K562 (cell line): Measurements from ENCODE around the gene PTPRM. TPM values are rescaled to one million over a fixed set of nuclear protein-coding genes. Genes with fewer than 3 reads are reported as not detected.

Experiments used
- ATAC-seq: fragments of 200-7000 bp; cut with Tn5 transposase; 3 replicates; pipeline ENCODE4 v1.9.1; 2020; ENCODE audit warnings: moderate library complexity
- BruUV-seq: library from RNA; stranded (reverse); fragments of 400-500 nt; replicated peaks from 2 replicates; lab custom pipeline; 2021; lab: Mats Ljungman, UMichigan
- CTCF ChIA-PET: fragments of 300-600 bp; formaldehyde crosslinking; extraction: SDS; loops from one replicate; lab custom pipeline; 2021; ENCODE audit warnings: low intra/inter-chr PET ratio; lab: Yijun Ruan, JAX
- POLR2A ChIA-PET: fragments of 300-600, 350-650 bp; sonication (Branson Sonifier 250); formaldehyde crosslinking; extraction: SDS; loops from one replicate; lab custom pipeline; 2021; ENCODE audit warnings: antibody characterized with exemption, inconsistent platforms; lab: Yijun Ruan, JAX
- DNase-seq, 4 experiments: peaks; one replicate each; pipeline versions ENCODE4 v3.0.0 to v3.0.0-alpha.2; 2011 to 2018; ENCODE audit warnings: low spot score in 3 of 4, mixed read lengths in 3 of 4; ENCODE audit errors: extremely low read depth in 1 of 4
- FAIRE-seq: peaks from 2 replicates; lab custom pipeline; 2011; peaks lifted over from hg19 to GRCh38; lab: Jason Lieb, UNC
- H2AFZ ChIP-seq: 2 replicates; pipeline ENCODE4 v1.6.0; 2011; ENCODE audit warnings: low read depth, low read length, control low read depth, inconsistent platforms
- H3K27ac ChIP-seq: fragments of 200-600 bp; 3 replicates; pipeline ENCODE4 v1.8.0; 2011; ENCODE audit warnings: low read depth, mild to moderate bottlenecking, control low read depth, inconsistent platforms, low read length, moderate library complexity, mixed read lengths; ENCODE audit errors: extremely low read depth
- H3K27me3 ChIP-seq, 2 experiments: fragments of 300-600 bp in 1 of 2; 2 replicates in 1 of 2; 3 replicates in 1 of 2; pipeline versions ENCODE4 v1.6.0 to v1.8.0; 2011; ENCODE audit warnings: inconsistent platforms in 2 of 2, low read length in 2 of 2, mild to moderate bottlenecking in 1 of 2, mixed read lengths in 1 of 2, moderate library complexity in 1 of 2; ENCODE audit not compliant: control insufficient read depth in 2 of 2, insufficient read depth in 2 of 2
- H3K36me3 ChIP-seq: fragments of 300-600 bp; 3 replicates; pipeline ENCODE4 v1.8.0; 2011; ENCODE audit warnings: mild to moderate bottlenecking, low read length, inconsistent platforms; ENCODE audit not compliant: control insufficient read depth, insufficient read depth
- H3K4me1 ChIP-seq, 2 experiments: fragments of 200-600 bp in 1 of 2; replicated peaks in 1 of 2; 2 replicates in 1 of 2; 3 replicates in 1 of 2; pipeline versions ENCODE4 v1.5.1 to v1.8.0; 2011; ENCODE audit warnings: inconsistent platforms in 2 of 2, low read length in 2 of 2, mild to moderate bottlenecking in 1 of 2, mixed read lengths in 1 of 2, moderate library complexity in 1 of 2; ENCODE audit not compliant: control insufficient read depth in 2 of 2, insufficient read depth in 2 of 2
- H3K4me2 ChIP-seq: 2 replicates; pipeline ENCODE4 v1.6.1; 2011; ENCODE audit warnings: low read length, control low read depth, inconsistent platforms, mixed read lengths; ENCODE audit not compliant: insufficient read depth
- H3K4me3 ChIP-seq: fragments of 200-600 bp; sonication (generic), shearing (Covaris generic); 2 replicates; pipeline ENCODE4 v1.5.1; 2016; ENCODE audit warnings: control low read depth, inconsistent platforms
- H3K79me2 ChIP-seq: fragments of 200-600 bp; 3 replicates; pipeline ENCODE4 v1.8.0; 2011; ENCODE audit warnings: low read length, inconsistent platforms; ENCODE audit not compliant: control insufficient read depth, insufficient read depth
- H3K9ac ChIP-seq, 2 experiments: 2 replicates each; pipeline versions ENCODE4 v1.6.0 to v1.6.1; 2011; ENCODE audit warnings: low read depth in 2 of 2, low read length in 2 of 2, control low read depth in 1 of 2, inconsistent platforms in 1 of 2, mild to moderate bottlenecking in 1 of 2, mixed read lengths in 1 of 2; ENCODE audit not compliant: insufficient read depth in 1 of 2
- H3K9me1 ChIP-seq: one replicate; pipeline ENCODE4 v1.6.0; 2011; ENCODE audit warnings: inconsistent platforms, mild to moderate bottlenecking, low read length, moderate library complexity; ENCODE audit not compliant: control insufficient read depth, insufficient read depth
- H3K9me3 ChIP-seq: replicated peaks from 2 replicates; pipeline ENCODE4 v1.5.1; 2011; ENCODE audit warnings: low read depth, low read length, inconsistent platforms; ENCODE audit not compliant: control insufficient read depth, insufficient read depth
- H4K20me1 ChIP-seq: replicated peaks from 2 replicates; pipeline ENCODE4 v1.6.1; 2011; ENCODE audit warnings: low read length, inconsistent platforms, mixed read lengths; ENCODE audit not compliant: control insufficient read depth, insufficient read depth
- ZBTB11 ChIP-seq, 3 experiments: fragments of 200-800 bp in 1 of 3; fragments of 250-450 bp in 1 of 3; fragments of 450-650 bp in 1 of 3; sonication (Bioruptor Pico) in 1 of 3; sonication (Bioruptor generic) in 1 of 3; formaldehyde crosslinking in 1 of 3; IDR thresholded peaks; 2 replicates each; pipeline versions ENCODE4 v1.6.1 to v1.8.0; 2016 to 2022; ENCODE audit warnings: mild to moderate bottlenecking in 2 of 3, missing genetic modification characterization in 2 of 3, missing compliant biosample characterization in 1 of 3, moderate library complexity in 1 of 3
- WGBS: fragments of 100-300 bp; shearing (Covaris generic); methylation state at CpG from one replicate; pipeline ENCODE4 v1.1.6; 2016; ENCODE audit warnings: low coverage, mixed read lengths; ENCODE audit not compliant: insufficient coverage; ENCODE audit errors: missing lambda C conversion rate; 5-methylcytosine and 5-hydroxymethylcytosine counted together
- in situ Hi-C: fragments of 300-500 bp; cut with MboI; formaldehyde crosslinking; loops from 4 replicates; pipeline ENCODE4 v1.15.0; 2018; ENCODE audit warnings: inconsistent platforms, mixed read lengths
- intact Hi-C: fragments of 100-400 bp; cut with micrococcal nuclease; formaldehyde crosslinking; loops from 2 replicates; pipeline ENCODE4 v1.14.2; 2022
- polyA plus RNA-seq, 8 experiments: library from polyadenylated mRNA; depleted of rRNA in 4 of 8; stranded (reverse) in 5 of 8; unstranded in 3 of 8; fragments of >200 nt; fragmentation: Nextera tagmentation in 2 of 8; fragmentation: Illumina TruSeq in 1 of 8; extraction: Ambion mirVana in 2 of 8; extraction: Trizol in 1 of 8; gene quantifications; 2 replicates each; pipeline versions ENCODE4 v1.2.1 to v1.2.3, GENCODE V29; 2011 to 2014; ENCODE audit warnings: inconsistent platforms in 1 of 8, missing spikeins in 1 of 8
- total RNA-seq, 7 experiments: library from RNA; depleted of rRNA in 6 of 7; stranded (reverse); fragments of >200 nt in 6 of 7; fragmentation: Illumina TruSeq in 2 of 7; extraction: Trizol in 2 of 7; gene quantifications; 2 replicates each; pipeline versions ENCODE4 v1.2.1 to v1.2.3, GENCODE V29; 2011 to 2021; ENCODE audit warnings: low replicate concordance in 1 of 7
- TF ChIP-seq, protein P1 (sequence below): fragments of 250-450 bp; sonication (Bioruptor Pico); IDR thresholded peaks from 2 replicates; pipeline ENCODE4 v1.5.0; 2021; ENCODE audit warnings: mild to moderate bottlenecking, borderline replicate concordance

Gene PTPRM
- total and polyA plus RNA-seq, 9 of the 15 experiments (the other 6 are each of a cell fraction or from before 2014, with no cell fraction given), result 0.03 to 0.16 (median 0.08) TPM; not detected in 3

- DNase-seq (no peak), FAIRE-seq (no peak), ATAC-seq (no peak)
- ChIA-PET CTCF (no interaction called here), POLR2A (no interaction called here)
- H3K9ac ChIP-seq, result no peak overlapping the region
- no peak for TF ChIP-seq ZBTB11 (CRISPR knock-in tag; IDR thresholded peaks at IDR 0.05)
- TF ChIP-seq, protein P1, sequence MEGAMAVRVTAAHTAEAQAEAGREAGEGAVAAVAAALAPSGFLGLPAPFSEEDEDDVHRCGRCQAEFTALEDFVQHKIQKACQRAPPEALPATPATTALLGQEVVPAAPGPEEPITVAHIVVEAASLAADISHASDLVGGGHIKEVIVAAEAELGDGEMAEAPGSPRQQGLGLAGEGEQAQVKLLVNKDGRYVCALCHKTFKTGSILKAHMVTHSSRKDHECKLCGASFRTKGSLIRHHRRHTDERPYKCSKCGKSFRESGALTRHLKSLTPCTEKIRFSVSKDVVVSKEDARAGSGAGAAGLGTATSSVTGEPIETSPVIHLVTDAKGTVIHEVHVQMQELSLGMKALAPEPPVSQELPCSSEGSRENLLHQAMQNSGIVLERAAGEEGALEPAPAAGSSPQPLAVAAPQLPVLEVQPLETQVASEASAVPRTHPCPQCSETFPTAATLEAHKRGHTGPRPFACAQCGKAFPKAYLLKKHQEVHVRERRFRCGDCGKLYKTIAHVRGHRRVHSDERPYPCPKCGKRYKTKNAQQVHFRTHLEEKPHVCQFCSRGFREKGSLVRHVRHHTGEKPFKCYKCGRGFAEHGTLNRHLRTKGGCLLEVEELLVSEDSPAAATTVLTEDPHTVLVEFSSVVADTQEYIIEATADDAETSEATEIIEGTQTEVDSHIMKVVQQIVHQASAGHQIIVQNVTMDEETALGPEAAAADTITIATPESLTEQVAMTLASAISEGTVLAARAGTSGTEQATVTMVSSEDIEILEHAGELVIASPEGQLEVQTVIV (CRISPR knock-in tag), result no peak
- no peak overlapping the region for H3K4me2 ChIP-seq
- H3K4me1 ChIP-seq, result no peaks in the 10 kb centered on the region
- no peaks in the 10 kb centered on the region for H3K36me3 ChIP-seq
- no peak overlapping the region for H3K4me3 ChIP-seq
- H2AFZ ChIP-seq, result no peak overlapping the region
- intact Hi-C loops (no loop called here), in situ Hi-C loops (no loop called here)
- no TSS peak for BruUV-seq
- 1% methylated on average over 7 of the region's 7 CpGs for WGBS
- no peaks in the 10 kb centered on the region for H4K20me1 ChIP-seq
- no peaks in the 10 kb centered on the region for H3K27me3 ChIP-seq
- no peaks in the 10 kb centered on the region for H3K9me1 ChIP-seq
- H3K27ac ChIP-seq, result no peak overlapping the region
- H3K79me2 ChIP-seq, result no peaks in the 10 kb centered on the region
- H3K9me3 ChIP-seq, result no peaks in the 10 kb centered on the region
Measured at GRCh38 chr18:7778181-7778580, 211.1 kb downstream of the PTPRM start.
